HL-60 (cell line): ENCODE measurements around the gene PARD3.

Experiments used
- GABPA ChIP-seq: IDR thresholded peaks from 2 replicates; pipeline ENCODE4 v1.6.1; 2012; ENCODE audit warnings: low read depth
- POLR2AphosphoS5 ChIP-seq: IDR thresholded peaks from 2 replicates; pipeline ENCODE4 v1.6.1; 2012; ENCODE audit warnings: low read depth
- TF ChIP-seq, protein P1 (sequence below): IDR thresholded peaks from one replicate; pipeline ENCODE4 v1.5.1; 2011; ENCODE audit warnings: low read length, control low read depth, inconsistent platforms; ENCODE audit not compliant: insufficient read depth
- TF ChIP-seq, protein P2 (sequence below): IDR thresholded peaks from 2 replicates; pipeline ENCODE4 v1.6.1; 2012; ENCODE audit warnings: low read depth; ENCODE audit not compliant: insufficient replicate concordance

DNA sequence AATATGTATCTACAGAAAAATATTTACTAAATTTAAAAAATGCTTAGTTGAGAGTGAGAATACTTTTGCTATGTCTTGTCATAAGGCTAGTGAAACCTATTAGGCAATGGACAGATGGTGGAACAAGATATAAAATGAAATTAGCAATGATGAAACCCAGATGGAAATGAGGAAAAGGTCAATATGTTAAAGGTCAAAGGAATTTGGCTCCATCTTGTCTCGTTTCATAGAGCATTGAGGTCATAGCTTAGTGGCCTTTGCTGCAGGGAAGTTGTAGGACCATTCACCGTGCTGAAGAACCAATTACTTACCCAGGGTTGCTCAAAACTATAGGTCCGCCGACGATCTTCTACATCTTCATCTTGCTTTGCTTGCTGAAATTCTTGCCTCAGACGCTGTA, 683.9 kb downstream of the PARD3 start:
- TF ChIP-seq, protein P1, sequence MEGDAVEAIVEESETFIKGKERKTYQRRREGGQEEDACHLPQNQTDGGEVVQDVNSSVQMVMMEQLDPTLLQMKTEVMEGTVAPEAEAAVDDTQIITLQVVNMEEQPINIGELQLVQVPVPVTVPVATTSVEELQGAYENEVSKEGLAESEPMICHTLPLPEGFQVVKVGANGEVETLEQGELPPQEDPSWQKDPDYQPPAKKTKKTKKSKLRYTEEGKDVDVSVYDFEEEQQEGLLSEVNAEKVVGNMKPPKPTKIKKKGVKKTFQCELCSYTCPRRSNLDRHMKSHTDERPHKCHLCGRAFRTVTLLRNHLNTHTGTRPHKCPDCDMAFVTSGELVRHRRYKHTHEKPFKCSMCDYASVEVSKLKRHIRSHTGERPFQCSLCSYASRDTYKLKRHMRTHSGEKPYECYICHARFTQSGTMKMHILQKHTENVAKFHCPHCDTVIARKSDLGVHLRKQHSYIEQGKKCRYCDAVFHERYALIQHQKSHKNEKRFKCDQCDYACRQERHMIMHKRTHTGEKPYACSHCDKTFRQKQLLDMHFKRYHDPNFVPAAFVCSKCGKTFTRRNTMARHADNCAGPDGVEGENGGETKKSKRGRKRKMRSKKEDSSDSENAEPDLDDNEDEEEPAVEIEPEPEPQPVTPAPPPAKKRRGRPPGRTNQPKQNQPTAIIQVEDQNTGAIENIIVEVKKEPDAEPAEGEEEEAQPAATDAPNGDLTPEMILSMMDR, result no peak
- TF ChIP-seq POLR2AphosphoS5 (no peak), GABPA (no peak)
- TF ChIP-seq, protein P2, sequence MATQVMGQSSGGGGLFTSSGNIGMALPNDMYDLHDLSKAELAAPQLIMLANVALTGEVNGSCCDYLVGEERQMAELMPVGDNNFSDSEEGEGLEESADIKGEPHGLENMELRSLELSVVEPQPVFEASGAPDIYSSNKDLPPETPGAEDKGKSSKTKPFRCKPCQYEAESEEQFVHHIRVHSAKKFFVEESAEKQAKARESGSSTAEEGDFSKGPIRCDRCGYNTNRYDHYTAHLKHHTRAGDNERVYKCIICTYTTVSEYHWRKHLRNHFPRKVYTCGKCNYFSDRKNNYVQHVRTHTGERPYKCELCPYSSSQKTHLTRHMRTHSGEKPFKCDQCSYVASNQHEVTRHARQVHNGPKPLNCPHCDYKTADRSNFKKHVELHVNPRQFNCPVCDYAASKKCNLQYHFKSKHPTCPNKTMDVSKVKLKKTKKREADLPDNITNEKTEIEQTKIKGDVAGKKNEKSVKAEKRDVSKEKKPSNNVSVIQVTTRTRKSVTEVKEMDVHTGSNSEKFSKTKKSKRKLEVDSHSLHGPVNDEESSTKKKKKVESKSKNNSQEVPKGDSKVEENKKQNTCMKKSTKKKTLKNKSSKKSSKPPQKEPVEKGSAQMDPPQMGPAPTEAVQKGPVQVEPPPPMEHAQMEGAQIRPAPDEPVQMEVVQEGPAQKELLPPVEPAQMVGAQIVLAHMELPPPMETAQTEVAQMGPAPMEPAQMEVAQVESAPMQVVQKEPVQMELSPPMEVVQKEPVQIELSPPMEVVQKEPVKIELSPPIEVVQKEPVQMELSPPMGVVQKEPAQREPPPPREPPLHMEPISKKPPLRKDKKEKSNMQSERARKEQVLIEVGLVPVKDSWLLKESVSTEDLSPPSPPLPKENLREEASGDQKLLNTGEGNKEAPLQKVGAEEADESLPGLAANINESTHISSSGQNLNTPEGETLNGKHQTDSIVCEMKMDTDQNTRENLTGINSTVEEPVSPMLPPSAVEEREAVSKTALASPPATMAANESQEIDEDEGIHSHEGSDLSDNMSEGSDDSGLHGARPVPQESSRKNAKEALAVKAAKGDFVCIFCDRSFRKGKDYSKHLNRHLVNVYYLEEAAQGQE, result no peak
